Gastrocnemius medialis (tissue), 4 donors: ENCODE measurements around the gene SUDS3. TPM values are rescaled to one million over a fixed set of nuclear protein-coding genes. Genes with fewer than 3 reads are reported as not detected.

Experiments used
- ATAC-seq, 2 donors: fragments of 150-250 bp; one replicate each; pipeline ENCODE4 v1.9.1; 2016
- DNase-seq, 2 donors: peaks; one replicate each; pipeline ENCODE4 v3.0.0-alpha.2; 2019
- H3K27ac ChIP-seq, 4 donors: fragments of 200-600 bp; sonication (generic); 1 replicate in 1 of 4; 2 replicates in 3 of 4; pipeline ENCODE4 v1.5.1; 2016 to 2018; ENCODE audit warnings: mild to moderate bottlenecking in 2 of 4, moderate library complexity in 1 of 4
- H3K27me3 ChIP-seq, 3 donors: fragments of 200-600 bp; sonication (generic) in 2 of 3; 1 replicate in 1 of 3; 2 replicates in 2 of 3; pipeline versions ENCODE4 v1.5.1 to v1.6.0; 2016 to 2019; ENCODE audit warnings: mild to moderate bottlenecking in 1 of 3, moderate library complexity in 1 of 3
- H3K36me3 ChIP-seq, 2 donors: fragments of 200-600 bp; sonication (generic) in 1 of 2; one replicate each; pipeline ENCODE4 v1.5.1; 2017 to 2018
- H3K4me1 ChIP-seq, 2 donors: fragments of 200-600 bp; sonication (generic) in 1 of 2; one replicate each; pipeline ENCODE4 v1.5.1; 2016 to 2017; ENCODE audit warnings: mild to moderate bottlenecking in 2 of 2
- H3K4me3 ChIP-seq, 4 donors: fragments of 200-600 bp; sonication (generic) in 3 of 4; 1 replicate in 1 of 4; 2 replicates in 3 of 4; pipeline ENCODE4 v1.5.1; 2016 to 2019; ENCODE audit warnings: mild to moderate bottlenecking in 2 of 4
- H3K9me3 ChIP-seq, 3 donors: fragments of 200-600 bp; sonication (generic) in 2 of 3; 1 replicate in 1 of 3; 2 replicates in 2 of 3; pipeline ENCODE4 v1.5.1; 2016 to 2019
- POLR2A ChIP-seq, 2 donors: fragments of 450-650 bp; IDR thresholded peaks; one replicate each; pipeline ENCODE4 v1.6.1; 2017; ENCODE audit warnings: antibody characterized with exemption in 2 of 2, mild to moderate bottlenecking in 2 of 2, moderate library complexity in 2 of 2
- in situ Hi-C, 4 donors: fragments of 200-750 bp; cut with MboI; loops; one replicate each; pipeline versions ENCODE4 v1.15.0 to v1.8.0; 2017; ENCODE audit warnings: low sequenced_read_pairs in 4 of 4
- intact Hi-C: fragments of 100-400 bp; cut with DNase I; formaldehyde crosslinking; loops from one replicate; pipeline ENCODE4 v1.15.1; 2023; ENCODE audit warnings: low total_unique reads
- total RNA-seq, 4 donors: library from RNA; depleted of rRNA; stranded (reverse); fragments of >200 nt; gene quantifications; one replicate each; pipeline versions ENCODE4 v1.1.0 to v1.2.3, GENCODE V29; 2016
- TF ChIP-seq, protein P1 (sequence below), 5 experiments: fragments of 450-650 bp in 3 of 5; fragments of 200-600 bp in 2 of 5; sonication (generic) in 2 of 5; IDR thresholded peaks in 4 of 5; conservative IDR thresholded peaks in 1 of 5; 1 replicate in 4 of 5; 2 replicates in 1 of 5; pipeline ENCODE4 v1.5.1; 2016 to 2019; ENCODE audit warnings: antibody characterized with exemption in 5 of 5, mild to moderate bottlenecking in 3 of 5, moderate library complexity in 3 of 5

SUDS3 gene
- total RNA-seq, 4 donors from 2014 or later, result 17.0 to 33.2 (median 29.1) TPM

GRCh38 chr12:118446247-118446646 is 69.9 kb downstream of the SUDS3 start:
- no peak overlapping the region for H3K27ac ChIP-seq
- in situ Hi-C loops (loop anchor here in 3 of 4 donors (25.0 kb wide), 2 partner anchors 166 to 591 kb away; no protein-coding TSS in a partner anchor), intact Hi-C loops (no loop called here)
- H3K36me3 ChIP-seq, result no peaks in the 10 kb centered on the region
- DNase-seq, result no peak
- TF ChIP-seq, protein P1, sequence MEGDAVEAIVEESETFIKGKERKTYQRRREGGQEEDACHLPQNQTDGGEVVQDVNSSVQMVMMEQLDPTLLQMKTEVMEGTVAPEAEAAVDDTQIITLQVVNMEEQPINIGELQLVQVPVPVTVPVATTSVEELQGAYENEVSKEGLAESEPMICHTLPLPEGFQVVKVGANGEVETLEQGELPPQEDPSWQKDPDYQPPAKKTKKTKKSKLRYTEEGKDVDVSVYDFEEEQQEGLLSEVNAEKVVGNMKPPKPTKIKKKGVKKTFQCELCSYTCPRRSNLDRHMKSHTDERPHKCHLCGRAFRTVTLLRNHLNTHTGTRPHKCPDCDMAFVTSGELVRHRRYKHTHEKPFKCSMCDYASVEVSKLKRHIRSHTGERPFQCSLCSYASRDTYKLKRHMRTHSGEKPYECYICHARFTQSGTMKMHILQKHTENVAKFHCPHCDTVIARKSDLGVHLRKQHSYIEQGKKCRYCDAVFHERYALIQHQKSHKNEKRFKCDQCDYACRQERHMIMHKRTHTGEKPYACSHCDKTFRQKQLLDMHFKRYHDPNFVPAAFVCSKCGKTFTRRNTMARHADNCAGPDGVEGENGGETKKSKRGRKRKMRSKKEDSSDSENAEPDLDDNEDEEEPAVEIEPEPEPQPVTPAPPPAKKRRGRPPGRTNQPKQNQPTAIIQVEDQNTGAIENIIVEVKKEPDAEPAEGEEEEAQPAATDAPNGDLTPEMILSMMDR (IDR thresholded peaks at IDR 0.05 in 4 of 5, conservative IDR thresholded peaks at IDR 0.05 in 1 of 5), result peak in 1 of 5 experiments; percentile 9
- no peak for TF ChIP-seq POLR2A (IDR thresholded peaks at IDR 0.05)
- no peak overlapping the region for H3K4me3 ChIP-seq
- ATAC-seq, result no peak
- H3K4me1 ChIP-seq, result no peaks in the 10 kb centered on the region
- H3K9me3 ChIP-seq, result no peaks in the 10 kb centered on the region
- no peaks in the 10 kb centered on the region for H3K27me3 ChIP-seq

GRCh38 chr12:118447181-118447580 is 70.8 kb downstream of the SUDS3 start:
- no peak for TF ChIP-seq POLR2A (IDR thresholded peaks at IDR 0.05)
- TF ChIP-seq, protein P1 (IDR thresholded peaks at IDR 0.05 in 4 of 5, conservative IDR thresholded peaks at IDR 0.05 in 1 of 5), result no peak
- intact Hi-C loops, result no loop called here
- no peak overlapping the region for H3K4me3 ChIP-seq

GRCh38 chr12:118448341-118448740 is 72.0 kb downstream of the SUDS3 start:
- intact Hi-C loops (no loop called here), in situ Hi-C loops (loop anchor here in 3 of 4 donors (25.0 kb wide), 2 partner anchors 164 to 589 kb away; no protein-coding TSS in a partner anchor)
- H3K27me3 ChIP-seq, result no peaks in the 10 kb centered on the region
- no peak overlapping the region for H3K4me3 ChIP-seq
- TF ChIP-seq, protein P1 (IDR thresholded peaks at IDR 0.05 in 4 of 5, conservative IDR thresholded peaks at IDR 0.05 in 1 of 5), result no peak
- no peak for TF ChIP-seq POLR2A (IDR thresholded peaks at IDR 0.05)
- H3K4me1 ChIP-seq, result no peaks in the 10 kb centered on the region
- DNase-seq (no peak), ATAC-seq (no peak)
- H3K9me3 ChIP-seq, result no peaks in the 10 kb centered on the region
- no peaks in the 10 kb centered on the region for H3K36me3 ChIP-seq
- H3K27ac ChIP-seq, result no peak overlapping the region

More at GRCh38 chr12:118447181-118447580, 70.8 kb downstream of the SUDS3 start:
- Histone ChIP-seq H3K27me3 (no peaks in the 10 kb centered on the region), H3K4me1 (no peaks in the 10 kb centered on the region), H3K36me3 (no peaks in the 10 kb centered on the region), H3K27ac (no peak overlapping the region), H3K9me3 (no peaks in the 10 kb centered on the region)
- ATAC-seq (no peak), DNase-seq (no peak)
- in situ Hi-C loops, result loop anchor here in 3 of 4 donors (25.0 kb wide), 2 partner anchors 165 to 590 kb away; no protein-coding TSS in a partner anchor

DNA sequence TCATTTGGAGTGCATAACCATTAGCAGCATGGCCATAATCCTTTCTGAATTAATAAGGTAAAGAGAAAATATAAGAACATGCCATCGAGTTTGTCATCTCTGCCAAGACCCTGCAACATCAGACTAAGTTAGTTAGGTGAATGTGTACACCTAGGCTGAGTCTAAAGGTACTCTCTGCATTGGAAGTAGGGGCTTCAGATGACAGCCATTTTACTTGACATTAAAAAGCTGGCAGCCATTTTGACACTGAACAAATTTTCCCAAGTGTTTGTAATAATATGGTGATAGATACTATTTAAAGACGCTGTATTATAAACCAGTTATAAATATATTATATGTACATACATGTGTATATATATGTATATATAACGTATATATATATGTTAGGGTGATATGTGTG is 79.0 kb downstream of the SUDS3 start:
- TF ChIP-seq, protein P1 (IDR thresholded peaks at IDR 0.05 in 4 of 5, conservative IDR thresholded peaks at IDR 0.05 in 1 of 5), result no peak
- TF ChIP-seq POLR2A (IDR thresholded peaks at IDR 0.05), result no peak
- ATAC-seq, result no peak
- DNase-seq, result no peak
- no peaks in the 10 kb centered on the region for H3K9me3 ChIP-seq
- H3K27ac ChIP-seq, result no peak overlapping the region
- no peaks in the 10 kb centered on the region for H3K27me3 ChIP-seq
- in situ Hi-C loops (no loop called here), intact Hi-C loops (no loop called here)
- no peaks in the 10 kb centered on the region for H3K36me3 ChIP-seq
- H3K4me1 ChIP-seq, result no peaks in the 10 kb centered on the region
- H3K4me3 ChIP-seq, result no peak overlapping the region

DNA sequence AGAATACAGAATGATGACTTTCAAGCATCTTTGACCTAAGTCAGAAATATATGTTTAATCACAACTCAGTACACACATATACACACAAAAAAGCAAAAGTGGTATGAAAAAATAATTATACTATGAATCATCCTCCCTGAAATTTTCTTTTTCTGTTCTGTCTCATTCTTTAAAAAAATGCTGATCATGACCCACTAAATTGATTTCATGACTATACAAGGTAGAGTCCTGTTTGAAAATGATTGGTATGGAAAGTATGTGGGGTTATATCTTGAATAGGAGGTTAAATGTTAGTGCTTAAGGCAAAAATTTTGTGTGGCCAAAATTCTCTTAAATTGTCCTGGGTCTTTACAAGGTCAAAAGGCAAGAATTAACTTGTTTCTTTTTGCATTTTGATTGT is 80.4 kb downstream of the SUDS3 start:
- TF ChIP-seq POLR2A (IDR thresholded peaks at IDR 0.05), result no peak
- intact Hi-C loops (no loop called here), in situ Hi-C loops (no loop called here)
- no peaks in the 10 kb centered on the region for H3K27me3 ChIP-seq
- H3K4me3 ChIP-seq, result no peak overlapping the region
- ATAC-seq (no peak), DNase-seq (no peak)
- H3K27ac ChIP-seq, result no peak overlapping the region
- H3K36me3 ChIP-seq, result no peaks in the 10 kb centered on the region
- no peaks in the 10 kb centered on the region for H3K9me3 ChIP-seq
- H3K4me1 ChIP-seq, result no peaks in the 10 kb centered on the region
